NCI-H748 treated with DMSO at 0.1 percent for 48 hours (cell line): ENCODE data around the gene ATF6.
"Not testable (repeated sequence)": the region's sequence is repeated elsewhere in the genome, so short reads cannot be mapped to it uniquely, and the experiment has no call there.

Experiments used
- DNase-seq: peaks from one replicate; lab custom pipeline; 2025; lab: John Stamatoyannopoulos, UW

ATF6 gene

GRCh38 chr1:161832299-161832907 lies 66.3 kb downstream of the ATF6 start:
- DNase-seq = not testable (repeated sequence)

DNA sequence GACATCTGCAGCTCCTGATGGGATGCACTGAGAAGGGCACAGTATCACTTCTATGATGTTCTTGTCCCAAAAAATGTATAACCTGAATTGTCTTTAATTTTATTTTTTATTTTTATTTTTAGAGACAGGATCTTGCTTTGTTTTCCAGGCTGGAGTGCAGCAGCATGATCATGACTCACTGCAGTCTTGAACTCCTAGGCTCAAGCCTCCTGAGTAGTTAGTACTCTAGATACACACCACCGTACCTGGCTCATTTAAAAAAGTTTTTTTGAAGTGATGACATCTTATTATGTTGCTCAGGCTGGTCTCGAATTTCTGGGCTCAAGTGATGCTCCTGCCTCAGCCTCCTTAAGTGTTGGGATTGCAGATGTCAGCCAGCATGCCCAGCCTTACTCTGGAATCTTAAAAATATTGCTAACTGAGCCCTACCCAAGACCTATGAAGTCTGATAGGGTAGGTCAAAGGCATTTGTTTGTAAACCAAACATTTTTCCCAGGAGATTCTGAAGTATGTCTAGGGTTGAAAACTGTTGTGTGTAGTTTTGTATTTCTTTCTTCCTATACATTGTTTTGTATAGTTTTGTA lies 68.9 kb downstream of the ATF6 start:
- DNase-seq = no peak

DNA sequence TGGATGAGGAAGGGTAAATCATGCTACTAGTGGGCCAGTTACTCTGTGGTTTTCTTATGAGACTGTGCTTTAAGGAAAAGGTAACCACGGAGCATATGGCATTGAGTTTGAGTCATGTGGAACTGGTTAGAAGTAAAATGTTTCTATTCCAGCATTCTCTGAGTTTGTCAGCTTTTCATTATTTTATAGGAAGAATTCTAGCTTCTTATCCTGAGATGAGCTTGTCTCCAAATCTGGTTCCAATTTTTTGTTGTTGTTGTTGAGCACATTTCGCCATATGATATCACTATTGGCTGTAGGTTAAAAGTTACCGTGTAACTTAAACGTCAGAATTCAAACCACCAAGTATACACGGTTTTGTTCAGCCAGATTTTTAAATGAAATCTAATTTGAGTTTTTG lies 69.9 kb downstream of the ATF6 start:
- DNase-seq = no peak

DNA sequence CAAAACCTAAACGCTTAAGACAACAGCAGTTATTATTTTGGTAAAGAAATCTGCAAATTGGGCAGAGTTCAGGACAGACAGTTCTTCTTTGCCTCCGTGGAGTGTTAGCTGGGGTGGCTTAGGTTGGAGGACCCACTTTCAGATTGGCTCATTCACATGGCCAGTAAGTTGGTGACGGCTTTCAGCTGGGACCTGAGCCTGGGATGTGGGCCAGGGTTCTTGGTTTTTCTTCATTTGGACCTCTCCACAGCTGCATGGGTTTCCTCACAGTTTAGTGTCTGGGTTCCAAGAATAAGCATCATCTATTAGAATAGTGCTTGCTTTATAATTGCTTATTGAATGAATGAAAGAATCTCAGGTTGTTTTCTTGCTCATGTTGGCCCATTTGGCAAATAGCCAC lies 72.2 kb downstream of the ATF6 start:
- DNase-seq = no peak

DNA sequence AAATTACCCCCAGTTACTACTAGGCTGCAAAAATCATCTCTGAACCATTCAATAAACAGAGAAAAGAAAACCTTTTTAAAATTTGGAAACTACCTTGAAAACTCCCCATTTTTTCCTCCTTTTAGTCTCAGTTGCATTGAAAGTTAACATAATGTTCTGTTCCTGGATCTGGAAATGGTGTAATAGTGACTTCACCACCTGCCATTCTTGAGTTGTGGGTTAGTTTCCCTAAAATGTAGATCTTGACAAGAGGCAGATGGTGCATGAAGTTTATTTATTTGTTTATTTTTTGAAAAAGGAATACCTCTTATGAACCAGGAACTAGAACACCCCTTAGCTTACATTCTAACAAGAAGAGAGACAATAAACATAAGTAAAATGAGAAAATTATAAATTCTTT lies 72.8 kb downstream of the ATF6 start:
- DNase-seq = no peak

DNA sequence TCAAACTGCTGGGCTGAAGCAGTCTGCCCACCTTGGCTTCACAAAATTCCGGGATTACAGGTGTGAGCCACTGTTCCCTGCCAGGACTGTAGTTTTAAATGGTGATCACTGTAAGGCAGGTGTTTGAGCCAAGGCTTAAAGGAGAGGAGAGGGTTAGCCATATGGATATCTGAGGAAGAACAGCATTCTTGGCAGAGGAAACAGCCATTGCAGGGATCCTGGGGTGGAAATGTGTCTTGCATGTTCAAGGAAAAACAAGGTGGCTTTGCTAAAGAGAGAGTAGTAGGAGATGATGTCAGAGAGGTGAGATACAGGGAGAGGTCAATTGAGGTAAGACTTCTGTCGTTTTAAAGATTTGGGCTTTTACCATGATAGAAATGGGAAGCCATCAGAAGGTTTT lies 73.5 kb downstream of the ATF6 start:
- DNase-seq = no peak

- DNase-seq = no peak
Measured at GRCh38 chr1:161840363-161840762, 74.2 kb downstream of the ATF6 start.

GRCh38 chr1:161843156-161843555 lies 77.0 kb downstream of the ATF6 start:
- DNase-seq = no peak

GRCh38 chr1:161844696-161845095 lies 78.6 kb downstream of the ATF6 start:
- no peak for DNase-seq

DNA sequence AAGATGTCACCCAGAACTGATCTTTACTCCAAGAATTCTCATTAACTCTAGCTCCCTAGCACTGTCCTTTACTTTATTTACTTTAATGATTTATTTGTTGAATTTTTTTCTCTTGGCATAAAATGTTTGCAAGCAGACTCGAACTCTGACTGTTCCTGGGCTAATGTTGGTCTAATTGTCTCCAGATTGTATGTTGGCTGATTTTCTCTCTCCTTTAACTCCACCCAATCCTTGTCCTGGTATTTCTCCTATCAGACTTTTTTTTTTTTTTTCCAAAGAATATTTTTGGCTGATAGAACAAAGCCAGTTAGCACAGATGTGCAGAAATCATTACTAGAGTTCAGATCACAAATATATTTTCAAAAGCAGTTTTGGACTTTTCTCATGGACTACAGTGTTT lies 82.6 kb downstream of the ATF6 start:
- no peak for DNase-seq

GRCh38 chr1:161849518-161849917 lies 83.4 kb downstream of the ATF6 start:
- no peak for DNase-seq

DNA sequence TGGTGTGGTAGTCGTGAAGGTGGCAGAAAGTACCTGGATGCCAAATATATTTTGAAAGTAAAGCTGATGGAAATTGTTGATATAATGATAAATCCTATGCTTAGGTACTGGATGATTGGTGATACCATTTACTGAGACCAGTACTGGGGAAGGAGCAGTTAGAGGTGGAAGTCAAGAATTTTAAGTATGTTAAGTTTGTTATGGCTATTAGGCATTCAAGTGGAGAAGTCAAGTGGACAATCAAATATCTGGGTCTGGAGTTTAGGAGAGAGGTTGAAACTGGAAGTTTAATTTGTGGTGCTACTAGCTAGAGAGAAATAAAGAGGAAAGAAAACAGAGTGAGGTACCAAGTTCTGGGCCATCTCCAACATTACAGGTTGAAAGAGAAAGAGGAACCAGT lies 89.1 kb downstream of the ATF6 start:
- DNase-seq = no peak

- no peak for DNase-seq
Measured at GRCh38 chr1:161858271-161858670, 92.2 kb downstream of the ATF6 start.

GRCh38 chr1:161863549-161863948 lies 97.4 kb downstream of the ATF6 start:
- no peak for DNase-seq

DNA sequence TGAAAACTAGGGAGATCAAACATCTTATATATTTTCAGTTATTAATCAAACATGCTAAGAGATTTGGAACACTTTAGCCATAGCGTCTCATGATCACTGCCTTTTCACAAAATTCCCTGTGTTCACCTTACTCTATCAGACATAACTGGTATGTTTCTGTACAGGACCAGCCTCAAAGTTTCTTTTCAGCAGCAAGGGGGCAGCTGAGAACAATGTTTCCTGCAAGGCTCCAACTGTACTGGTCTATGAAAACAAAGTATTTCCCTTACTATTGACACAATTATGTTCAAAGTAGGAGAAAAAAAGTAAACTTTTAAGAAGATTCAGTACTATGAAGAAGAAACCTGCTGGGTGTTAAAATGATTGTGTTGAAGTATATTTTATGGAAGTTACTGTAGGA lies 98.5 kb downstream of the ATF6 start:
- DNase-seq = no peak

GRCh38 chr1:161866241-161866640 lies 100.1 kb downstream of the ATF6 start:
- no peak for DNase-seq

GRCh38 chr1:161868832-161869231 lies 102.7 kb downstream of the ATF6 start:
- no peak for DNase-seq

- DNase-seq = no peak
Measured at GRCh38 chr1:161869291-161869690, 103.2 kb downstream of the ATF6 start.

GRCh38 chr1:161872506-161872905 lies 106.4 kb downstream of the ATF6 start:
- no peak for DNase-seq

GRCh38 chr1:161879261-161879660 lies 113.1 kb downstream of the ATF6 start:
- DNase-seq = no peak

- DNase-seq = no peak
Measured at GRCh38 chr1:161884475-161884874, 118.4 kb downstream of the ATF6 start.

DNA sequence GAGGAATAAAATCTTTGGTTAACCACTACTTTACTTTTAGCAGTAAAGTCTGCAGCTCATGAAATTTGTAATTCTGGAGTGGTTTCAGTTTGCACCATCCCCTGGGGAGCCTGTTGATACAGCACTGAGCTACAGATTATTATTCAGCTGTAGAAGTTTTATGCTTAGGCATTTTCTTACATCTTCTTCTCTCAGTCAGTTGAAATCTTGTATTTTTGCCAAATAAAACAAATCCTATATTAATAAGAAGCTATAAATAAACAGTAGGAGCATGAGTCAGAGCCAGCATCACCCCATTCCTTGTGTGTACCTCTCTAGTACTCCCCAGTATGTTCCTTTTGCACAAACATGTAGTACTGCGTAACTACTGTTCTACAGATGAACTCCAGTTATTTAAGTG lies 118.9 kb downstream of the ATF6 start:
- no peak for DNase-seq

GRCh38 chr1:161885759-161886158 lies 119.6 kb downstream of the ATF6 start:
- no peak for DNase-seq

DNA sequence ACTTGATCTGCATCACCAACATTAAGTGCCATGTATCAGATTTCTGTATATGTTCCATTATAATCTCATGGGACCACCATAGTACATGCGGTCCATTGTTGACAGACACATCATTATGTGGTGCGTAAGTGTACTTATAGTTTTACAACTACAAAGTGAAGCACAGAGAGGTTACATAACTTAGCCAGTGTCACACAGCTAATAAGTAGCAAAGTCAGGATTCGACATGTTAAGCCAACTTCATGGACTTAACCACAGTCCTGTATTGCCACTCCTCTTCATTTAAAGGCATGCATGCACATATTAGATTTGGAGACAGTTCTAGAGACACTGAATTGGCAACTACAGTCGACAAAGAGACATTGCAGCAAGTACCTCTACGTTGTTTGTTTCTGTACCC lies 120.5 kb downstream of the ATF6 start:
- no peak for DNase-seq
